ENCODE results near the gene EFCAB5.
"Not testable (repeated sequence)": the region's sequence is repeated elsewhere in the genome, so short reads cannot be mapped to it uniquely, and the experiment has no call there.

Gene EFCAB5

GRCh38 chr17:29941334-29941733 is at the start of gene EFCAB5:
Gene EFCAB5 (plus strand): TSS chr17:29941634. CDS start chr17:29941797, 163 bp downstream.
- H3K27ac ChIP-seq: no peak within 1 kb of the TSS

GRCh38 chr17:29892201-29892600 is 49.2 kb upstream of the EFCAB5 start:
- H3K4me3 ChIP-seq: no peak overlapping the region
- H3K27ac ChIP-seq: no peak overlapping the region
- H3K9me3 ChIP-seq (ENCODE audit: low read depth, low read length): no peaks in the 10 kb centered on the region
- no peaks in the 10 kb centered on the region for H3K36me3 ChIP-seq (ENCODE audit: insufficient read depth, low read length)
- TF ChIP-seq FOXP2 (optimal IDR thresholded peaks at IDR 0.05; ENCODE audit: control extremely low read depth, extremely low read length, insufficient read depth): no peak
- no peak for TF ChIP-seq POLR2AphosphoS5 (IDR thresholded peaks at IDR 0.05; ENCODE audit: borderline replicate concordance, low read depth, low read length)
- TF ChIP-seq EZH2 (IDR thresholded peaks at IDR 0.05): no peak
- DNase-seq (ENCODE audit: low read depth, low spot score): no peak
- H3K9ac ChIP-seq (ENCODE audit: insufficient read length): no peak overlapping the region

More at GRCh38 chr17:29941334-29941733, at the start of gene EFCAB5:
- no peaks in the 10 kb centered on the region for H3K36me3 ChIP-seq (ENCODE audit: insufficient read depth, low read length)
- H3K9me3 ChIP-seq (ENCODE audit: low read depth, low read length): no peaks in the 10 kb centered on the region
- no peak within 1 kb of the TSS for H3K4me3 ChIP-seq
- no peak for DNase-seq (ENCODE audit: low read depth, low spot score)
- no peak within 1 kb of the TSS for H3K9ac ChIP-seq (ENCODE audit: insufficient read length)
- TF ChIP-seq FOXP2 (optimal IDR thresholded peaks at IDR 0.05; ENCODE audit: control extremely low read depth, extremely low read length, insufficient read depth) (no peak), POLR2AphosphoS5 (IDR thresholded peaks at IDR 0.05; ENCODE audit: borderline replicate concordance, low read depth, low read length) (no peak), EZH2 (IDR thresholded peaks at IDR 0.05) (no peak)

GRCh38 chr17:29897136-29897535 is 44.3 kb upstream of the EFCAB5 start:
- not testable (repeated sequence) for DNase-seq (ENCODE audit: low read depth, low spot score)

GRCh38 chr17:29903471-29903870 is 38.0 kb upstream of the EFCAB5 start:
- no peak for DNase-seq (ENCODE audit: low read depth, low spot score)
- Histone ChIP-seq H3K27ac (no peak overlapping the region), H3K36me3 (ENCODE audit: insufficient read depth, low read length) (peaks cover 3% of the 10 kb centered on the region; the same call in 1 of the 2 replicates), H3K9me3 (ENCODE audit: low read depth, low read length) (0 out of 2 replicates have a peak, but pooled peaks cover 2% of the 10 kb centered on the region), H3K9ac (ENCODE audit: insufficient read length) (no peak overlapping the region), H3K4me3 (no peak overlapping the region)
- TF ChIP-seq POLR2AphosphoS5 (IDR thresholded peaks at IDR 0.05; ENCODE audit: borderline replicate concordance, low read depth, low read length) (no peak), FOXP2 (optimal IDR thresholded peaks at IDR 0.05; ENCODE audit: control extremely low read depth, extremely low read length, insufficient read depth) (no peak)

More at GRCh38 chr17:29897136-29897535, 44.3 kb upstream of the EFCAB5 start:
- H3K36me3 ChIP-seq (ENCODE audit: insufficient read depth, low read length); H3K27ac ChIP-seq; H3K9me3 ChIP-seq (ENCODE audit: low read depth, low read length); H3K9ac ChIP-seq (ENCODE audit: insufficient read length); H3K4me3 ChIP-seq: not testable (repeated sequence)

GRCh38 chr17:29905086-29905878 is 36.2 kb upstream of the EFCAB5 start:
- Histone ChIP-seq H3K9ac (ENCODE audit: insufficient read length) (no peak overlapping the region), H3K9me3 (ENCODE audit: low read depth, low read length) (0 out of 2 replicates have a peak, but pooled peaks cover 2% of the 10 kb centered on the region)

GRCh38 chr17:29905879-29906167 is 35.6 kb upstream of the EFCAB5 start:
- 0 out of 2 replicates have a peak, but pooled peaks cover 2% of the 10 kb centered on the region for H3K9me3 ChIP-seq (ENCODE audit: low read depth, low read length)
- DNase-seq (ENCODE audit: low read depth, low spot score): no peak
- H3K27ac ChIP-seq: no peak overlapping the region
- H3K4me3 ChIP-seq: no peak overlapping the region
- peaks cover 3% of the 10 kb centered on the region; the same call in 1 of the 2 replicates for H3K36me3 ChIP-seq (ENCODE audit: insufficient read depth, low read length)
- TF ChIP-seq POLR2AphosphoS5 (IDR thresholded peaks at IDR 0.05; ENCODE audit: borderline replicate concordance, low read depth, low read length): no peak
- no peak for TF ChIP-seq EZH2 (IDR thresholded peaks at IDR 0.05)
- TF ChIP-seq FOXP2 (optimal IDR thresholded peaks at IDR 0.05; ENCODE audit: control extremely low read depth, extremely low read length, insufficient read depth): no peak
- no peak overlapping the region for H3K9ac ChIP-seq (ENCODE audit: insufficient read length)

More at GRCh38 chr17:29905086-29905878, 36.2 kb upstream of the EFCAB5 start:
- no peak for DNase-seq (ENCODE audit: low read depth, low spot score)
- TF ChIP-seq POLR2AphosphoS5 (IDR thresholded peaks at IDR 0.05; ENCODE audit: borderline replicate concordance, low read depth, low read length): no peak
- no peak for TF ChIP-seq EZH2 (IDR thresholded peaks at IDR 0.05)
- no peak for TF ChIP-seq FOXP2 (optimal IDR thresholded peaks at IDR 0.05; ENCODE audit: control extremely low read depth, extremely low read length, insufficient read depth)
- Histone ChIP-seq H3K27ac (no peak overlapping the region), H3K4me3 (no peak overlapping the region), H3K36me3 (ENCODE audit: insufficient read depth, low read length) (peaks cover 3% of the 10 kb centered on the region; the same call in 1 of the 2 replicates)

- H3K27ac ChIP-seq: no peak overlapping the region
- no peak for DNase-seq (ENCODE audit: low read depth, low spot score)
- TF ChIP-seq FOXP2 (optimal IDR thresholded peaks at IDR 0.05; ENCODE audit: control extremely low read depth, extremely low read length, insufficient read depth): no peak
- TF ChIP-seq POLR2AphosphoS5 (IDR thresholded peaks at IDR 0.05; ENCODE audit: borderline replicate concordance, low read depth, low read length): no peak
- no peak for TF ChIP-seq EZH2 (IDR thresholded peaks at IDR 0.05)
- H3K9me3 ChIP-seq (ENCODE audit: low read depth, low read length): 0 out of 2 replicates have a peak, but pooled peaks cover 2% of the 10 kb centered on the region
- peaks cover 3% of the 10 kb centered on the region; the same call in 1 of the 2 replicates for H3K36me3 ChIP-seq (ENCODE audit: insufficient read depth, low read length)
- no peak overlapping the region for H3K4me3 ChIP-seq
- no peak overlapping the region for H3K9ac ChIP-seq (ENCODE audit: insufficient read length)
Measured at GRCh38 chr17:29906969-29907368, 34.5 kb upstream of the EFCAB5 start.

- H3K4me3 ChIP-seq: no peak overlapping the region
- DNase-seq (ENCODE audit: low read depth, low spot score): no peak
- peaks cover 3% of the 10 kb centered on the region; the same call in 1 of the 2 replicates for H3K36me3 ChIP-seq (ENCODE audit: insufficient read depth, low read length)
- no peak overlapping the region for H3K9ac ChIP-seq (ENCODE audit: insufficient read length)
- no peak overlapping the region for H3K27ac ChIP-seq
- H3K9me3 ChIP-seq (ENCODE audit: low read depth, low read length): 0 out of 2 replicates have a peak, but pooled peaks cover 2% of the 10 kb centered on the region
- no peak for TF ChIP-seq POLR2AphosphoS5 (IDR thresholded peaks at IDR 0.05; ENCODE audit: borderline replicate concordance, low read depth, low read length)
Measured at GRCh38 chr17:29909236-29910003, 32.0 kb upstream of the EFCAB5 start.

Data from SK-N-MC (cell line).